A673 (cell line): Measurements from ENCODE around the gene JUP. TPM values are rescaled to one million over a fixed set of nuclear protein-coding genes. Genes with fewer than 3 reads are reported as not detected.

Source experiments
- BruUV-seq: library from RNA; stranded (reverse); fragments of 400-500 nt; replicated peaks from 2 replicates; lab custom pipeline; 2021; lab: Mats Ljungman, UMichigan
- CTCF ChIA-PET: fragments of 300-600 bp; sonication (Branson Sonifier 250); formaldehyde crosslinking; loops from one replicate; lab custom pipeline; 2022; ENCODE audit warnings: antibody characterized with exemption; lab: Charles Lee
- POLR2A ChIA-PET: fragments of 300-600 bp; sonication (Branson Sonifier 250); formaldehyde crosslinking; loops from one replicate; lab custom pipeline; 2022; ENCODE audit warnings: antibody characterized with exemption; ENCODE audit not compliant: low non-redundant PET; lab: Charles Lee
- DNase-seq: peaks from one replicate; pipeline ENCODE4 v3.0.0-alpha.2; 2015; ENCODE audit warnings: low spot score
- H3K27ac ChIP-seq: fragments of 200-600 bp; sonication (generic); 2 replicates; pipeline ENCODE4 v1.5.1; 2016; ENCODE audit warnings: mixed run types, low read depth, mild to moderate bottlenecking, mixed read lengths, antibody characterized with exemption, low read length; ENCODE audit not compliant: poor library complexity, severe bottlenecking
- H3K27me3 ChIP-seq: fragments of 200-600 bp; sonication (generic); replicated peaks from 2 replicates; pipeline ENCODE4 v1.6.1; 2017; ENCODE audit warnings: mixed run types, low read depth, mild to moderate bottlenecking, mixed read lengths, antibody characterized with exemption, low read length; ENCODE audit not compliant: insufficient read depth, poor library complexity
- H3K36me3 ChIP-seq: fragments of 200-600 bp; sonication (generic); 2 replicates; pipeline ENCODE4 v1.6.1; 2016; ENCODE audit warnings: mixed run types, mild to moderate bottlenecking, mixed read lengths, antibody characterized with exemption, low read length; ENCODE audit not compliant: insufficient read depth, poor library complexity, severe bottlenecking
- H3K4me1 ChIP-seq: fragments of 200-600 bp; sonication (generic); 2 replicates; pipeline ENCODE4 v1.6.1; 2017; ENCODE audit warnings: mixed run types, mild to moderate bottlenecking, mixed read lengths, antibody characterized with exemption, low read length; ENCODE audit not compliant: insufficient read depth, poor library complexity, severe bottlenecking
- H3K4me3 ChIP-seq: fragments of 200-600 bp; sonication (generic); 2 replicates; pipeline ENCODE4 v1.5.1; 2016; ENCODE audit warnings: low read depth, mixed run types, mild to moderate bottlenecking, mixed read lengths, low read length; ENCODE audit not compliant: poor library complexity, severe bottlenecking
- H3K9me3 ChIP-seq: fragments of 200-600 bp; sonication (generic); 2 replicates; pipeline ENCODE4 v1.6.1; 2016; ENCODE audit warnings: mixed run types, low read depth, mild to moderate bottlenecking, mixed read lengths, antibody characterized with exemption, low read length; ENCODE audit not compliant: poor library complexity, severe bottlenecking
- EZH2 ChIP-seq: fragments of 200-600 bp; sonication (generic); IDR thresholded peaks from 2 replicates; pipeline ENCODE4 v1.6.1; 2017; ENCODE audit warnings: borderline replicate concordance, low read depth, mild to moderate bottlenecking, mixed read lengths, antibody characterized with exemption, low read length; ENCODE audit not compliant: poor library complexity, severe bottlenecking
- intact Hi-C: fragments of 100-400 bp; cut with micrococcal nuclease; formaldehyde crosslinking; loops from one replicate; pipeline ENCODE4 v1.10.0; 2022; ENCODE audit not compliant: unreplicated experiment
- total RNA-seq: library from RNA; stranded (reverse); gene quantifications from 2 replicates; pipeline ENCODE4 v1.2.3, GENCODE V29; 2021
- TF ChIP-seq, protein P1 (sequence below): fragments of 300-800, 200-600 bp; sonication (generic); conservative IDR thresholded peaks from 2 replicates; pipeline ENCODE4 v1.5.1; 2017; ENCODE audit warnings: low read depth, mild to moderate bottlenecking, antibody characterized with exemption, low read length, moderate library complexity, mixed read lengths

Gene JUP
- total RNA-seq, 1 experiment from 2014 or later, result 15.7 TPM

DNA sequence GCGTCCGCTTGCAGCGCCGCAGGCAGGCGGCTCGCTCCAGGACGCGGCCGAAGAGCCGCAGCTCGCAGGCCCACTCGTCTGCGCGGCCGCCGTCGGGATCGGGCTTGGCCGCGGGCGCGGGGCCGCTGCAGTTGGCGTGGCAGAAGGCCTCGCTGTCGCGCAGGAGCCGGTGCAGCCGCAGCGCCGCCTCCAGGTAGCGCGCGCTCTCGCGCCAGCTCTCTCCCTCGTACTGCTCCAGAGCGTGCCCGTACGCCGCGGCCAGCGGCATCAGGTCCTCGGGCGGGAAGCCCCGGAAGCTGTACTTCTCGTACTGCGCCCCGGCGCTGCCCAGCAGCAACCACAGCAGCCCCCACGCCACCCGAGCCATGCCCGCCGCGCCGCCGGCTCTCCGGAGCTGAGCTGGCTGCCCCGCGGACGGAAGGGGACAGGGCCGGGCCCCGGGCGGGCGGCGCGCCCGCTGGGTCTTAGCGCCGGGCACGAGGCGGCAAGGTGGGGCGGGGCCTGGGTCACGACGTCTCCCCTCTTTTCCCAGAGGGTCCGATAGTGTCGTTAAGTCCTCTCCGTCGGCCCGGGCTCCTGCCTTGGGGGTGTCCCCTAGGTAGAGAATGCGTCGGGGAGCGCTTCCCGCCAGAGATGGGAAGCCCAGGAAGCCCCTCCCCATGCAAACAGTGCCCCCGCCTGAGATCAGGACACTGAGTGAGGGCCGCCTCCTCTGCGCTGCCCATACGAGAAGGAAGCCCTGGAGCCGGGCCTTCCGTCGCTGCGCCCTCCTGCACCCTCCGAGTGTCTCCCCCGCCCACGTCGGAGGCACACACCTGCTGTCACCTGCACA, 25.3 kb upstream of the JUP start, which contains the start of gene P3H4:
Gene P3H4 (minus strand): TSS at position 401 of the 832 bp plus-strand sequence. CDS start 34 bp downstream, at position 367.
- no peak for TF ChIP-seq EZH2
- TF ChIP-seq, protein P1, sequence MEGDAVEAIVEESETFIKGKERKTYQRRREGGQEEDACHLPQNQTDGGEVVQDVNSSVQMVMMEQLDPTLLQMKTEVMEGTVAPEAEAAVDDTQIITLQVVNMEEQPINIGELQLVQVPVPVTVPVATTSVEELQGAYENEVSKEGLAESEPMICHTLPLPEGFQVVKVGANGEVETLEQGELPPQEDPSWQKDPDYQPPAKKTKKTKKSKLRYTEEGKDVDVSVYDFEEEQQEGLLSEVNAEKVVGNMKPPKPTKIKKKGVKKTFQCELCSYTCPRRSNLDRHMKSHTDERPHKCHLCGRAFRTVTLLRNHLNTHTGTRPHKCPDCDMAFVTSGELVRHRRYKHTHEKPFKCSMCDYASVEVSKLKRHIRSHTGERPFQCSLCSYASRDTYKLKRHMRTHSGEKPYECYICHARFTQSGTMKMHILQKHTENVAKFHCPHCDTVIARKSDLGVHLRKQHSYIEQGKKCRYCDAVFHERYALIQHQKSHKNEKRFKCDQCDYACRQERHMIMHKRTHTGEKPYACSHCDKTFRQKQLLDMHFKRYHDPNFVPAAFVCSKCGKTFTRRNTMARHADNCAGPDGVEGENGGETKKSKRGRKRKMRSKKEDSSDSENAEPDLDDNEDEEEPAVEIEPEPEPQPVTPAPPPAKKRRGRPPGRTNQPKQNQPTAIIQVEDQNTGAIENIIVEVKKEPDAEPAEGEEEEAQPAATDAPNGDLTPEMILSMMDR, result peak; percentile 54
- Histone ChIP-seq H3K27me3 (no peaks in the 10 kb centered on the region), H3K36me3 (no peaks in the 10 kb centered on the region), H3K4me3 (peak within 1 kb of the TSS; percentile 56), H3K4me1 (no peaks in the 10 kb centered on the region), H3K27ac (peak within 1 kb of the TSS; percentile 50), H3K9me3 (no peaks in the 10 kb centered on the region)
- ChIA-PET POLR2A (no interaction called here), CTCF (interaction anchor here (0.6 to 1.6 kb wide), 3 partner anchors 25 to 141 kb away, joined by 3 to 5 read pairs (median 5); partner anchors contain the start of gene JUP)
- peak; percentile 67 for DNase-seq
- BruUV-seq, result TSS peak; percentile 32
- intact Hi-C loops, result no loop called here

- no peaks in the 10 kb centered on the region for H3K27me3 ChIP-seq
- no peaks in the 10 kb centered on the region for H3K4me1 ChIP-seq
- H3K27ac ChIP-seq, result peak overlapping the region; percentile 50
- DNase-seq, result no peak
- TF ChIP-seq EZH2, result no peak
- TF ChIP-seq, protein P1, result no peak
- no TSS peak for BruUV-seq
- H3K36me3 ChIP-seq, result no peaks in the 10 kb centered on the region
- peak overlapping the region; percentile 56 for H3K4me3 ChIP-seq
- intact Hi-C loops, result no loop called here
- CTCF ChIA-PET, result interaction anchor here (0.6 to 1.6 kb wide), 3 partner anchors 24 to 141 kb away, joined by 3 to 5 read pairs (median 5); partner anchors contain the start of gene JUP
- H3K9me3 ChIP-seq, result no peaks in the 10 kb centered on the region
- POLR2A ChIA-PET, result no interaction called here
Measured at GRCh38 chr17:41810659-41811548, 24.4 kb upstream of the JUP start.

- no peak for DNase-seq
- POLR2A ChIA-PET, result no interaction called here
- Histone ChIP-seq H3K27ac (no peak overlapping the region), H3K4me3 (no peak overlapping the region), H3K36me3 (no peaks in the 10 kb centered on the region), H3K27me3 (no peaks in the 10 kb centered on the region), H3K4me1 (no peaks in the 10 kb centered on the region), H3K9me3 (no peaks in the 10 kb centered on the region)
- TF ChIP-seq, protein P1, result no peak
- no peak for TF ChIP-seq EZH2
- CTCF ChIA-PET, result no interaction called here
- intact Hi-C loops, result no loop called here
- BruUV-seq, result no TSS peak
Measured at GRCh38 chr17:41806685-41807445, 20.4 kb upstream of the JUP start.
